Ovary (tissue), 3 donors: ENCODE measurements around the gene ITGAL.

Experiments used
- CTCF ChIP-seq, 3 donors: fragments of 450-650 bp in 2 of 3; fragments of 200-600 bp in 1 of 3; IDR thresholded peaks; one replicate each; pipeline versions ENCODE4 v1.5.1 to v1.8.0; 2016 to 2022; ENCODE audit warnings: antibody characterized with exemption in 3 of 3, mild to moderate bottlenecking in 1 of 3
- POLR2A ChIP-seq: fragments of 450-650 bp; IDR thresholded peaks from one replicate; pipeline ENCODE4 v1.6.1; 2017; ENCODE audit warnings: antibody characterized with exemption, mild to moderate bottlenecking, moderate library complexity
- donor health status: DM: no; HTN: no; CAD: no.

DNA sequence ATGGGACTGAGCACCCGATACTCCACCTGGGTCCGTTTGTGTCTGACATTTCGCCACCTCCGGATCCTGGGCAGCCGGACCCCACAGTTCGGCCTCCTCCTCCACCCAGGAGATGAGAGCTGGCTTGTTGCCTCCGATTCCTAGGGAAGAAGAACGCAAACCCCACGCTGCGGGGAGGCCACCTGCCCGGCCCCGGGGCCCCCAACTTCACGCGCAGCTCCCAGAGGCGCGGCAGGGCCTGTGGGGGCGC, 85.1 kb downstream of the ITGAL start:
- no peak for TF ChIP-seq CTCF (IDR thresholded peaks at IDR 0.05)
- no peak for TF ChIP-seq POLR2A
